HUES6 (cell line): Measurements from ENCODE around the gene PTER.

ENCODE experiments used
- H3K27ac ChIP-seq: 2 replicates; pipeline ENCODE4 v1.7.0; 2013; ENCODE audit warnings: low read depth, mild to moderate bottlenecking, low read length, inconsistent platforms
- H3K27me3 ChIP-seq: 2 replicates; pipeline ENCODE4 v1.6.1; 2013; ENCODE audit warnings: low read length; ENCODE audit not compliant: control insufficient read depth, insufficient read depth
- H3K36me3 ChIP-seq: 2 replicates; pipeline ENCODE4 v1.6.1; 2013; ENCODE audit warnings: low read length; ENCODE audit not compliant: control insufficient read depth, insufficient read depth
- H3K4me1 ChIP-seq: 2 replicates; pipeline ENCODE4 v1.6.1; 2013; ENCODE audit warnings: low read length; ENCODE audit not compliant: control insufficient read depth, insufficient read depth
- H3K4me3 ChIP-seq: 2 replicates; pipeline ENCODE4 v1.5.1; 2013; ENCODE audit warnings: low read depth, low read length
- H3K9ac ChIP-seq: one replicate; pipeline ENCODE4 v1.6.1; 2013; ENCODE audit warnings: mild to moderate bottlenecking, low read length
- H3K9me3 ChIP-seq: 2 replicates; pipeline ENCODE4 v1.6.1; 2013; ENCODE audit warnings: low read depth, low read length; ENCODE audit not compliant: control insufficient read depth, insufficient read depth

Gene PTER

GRCh38 chr10:16470747-16471146 is 33.9 kb downstream of the PTER start:
- H3K4me1 ChIP-seq: no peaks in the 10 kb centered on the region

GRCh38 chr10:16472828-16473227 is 36.0 kb downstream of the PTER start:
- Histone ChIP-seq H3K36me3 (no peaks in the 10 kb centered on the region), H3K27me3 (no peaks in the 10 kb centered on the region), H3K9me3 (no peaks in the 10 kb centered on the region), H3K4me3 (no peak overlapping the region), H3K4me1 (no peaks in the 10 kb centered on the region), H3K9ac (no peak overlapping the region), H3K27ac (no peak overlapping the region)

More at GRCh38 chr10:16470747-16471146, 33.9 kb downstream of the PTER start:
- Histone ChIP-seq H3K27me3 (no peaks in the 10 kb centered on the region), H3K9ac (no peak overlapping the region), H3K4me3 (no peak overlapping the region), H3K9me3 (no peaks in the 10 kb centered on the region), H3K36me3 (no peaks in the 10 kb centered on the region), H3K27ac (no peak overlapping the region)

DNA sequence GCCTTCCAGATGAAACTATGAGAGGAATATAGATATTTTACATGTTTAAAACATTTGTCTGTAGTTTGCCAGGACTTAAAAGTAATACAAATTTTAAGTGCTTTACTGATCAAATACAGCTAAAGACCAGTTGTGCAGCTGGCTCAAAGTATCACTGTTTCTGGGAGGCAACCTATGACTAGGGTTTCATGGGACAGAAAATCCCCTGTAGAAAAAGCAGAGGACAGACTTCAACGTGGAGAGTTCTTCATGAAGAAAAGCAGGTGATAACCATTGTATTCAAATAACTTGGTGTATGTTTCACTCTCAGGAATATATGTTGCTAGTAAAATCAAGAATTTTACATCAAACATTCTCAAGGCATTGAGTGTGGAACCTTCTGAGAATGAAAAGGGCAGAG is 40.9 kb downstream of the PTER start:
- no peaks in the 10 kb centered on the region for H3K4me1 ChIP-seq
- no peak overlapping the region for H3K9ac ChIP-seq
- H3K27me3 ChIP-seq: no peaks in the 10 kb centered on the region
- H3K36me3 ChIP-seq: no peaks in the 10 kb centered on the region
- H3K4me3 ChIP-seq: no peak overlapping the region
- H3K27ac ChIP-seq: no peak overlapping the region
- no peaks in the 10 kb centered on the region for H3K9me3 ChIP-seq

GRCh38 chr10:16478801-16479200 is 42.0 kb downstream of the PTER start:
- no peaks in the 10 kb centered on the region for H3K36me3 ChIP-seq
- no peaks in the 10 kb centered on the region for H3K27me3 ChIP-seq
- no peak overlapping the region for H3K4me3 ChIP-seq
- no peaks in the 10 kb centered on the region for H3K4me1 ChIP-seq
- no peak overlapping the region for H3K9ac ChIP-seq
- H3K27ac ChIP-seq: no peak overlapping the region
- no peaks in the 10 kb centered on the region for H3K9me3 ChIP-seq

- Histone ChIP-seq H3K4me1 (no peaks in the 10 kb centered on the region), H3K9me3 (no peaks in the 10 kb centered on the region), H3K27ac (no peak overlapping the region), H3K4me3 (no peak overlapping the region), H3K36me3 (no peaks in the 10 kb centered on the region), H3K27me3 (no peaks in the 10 kb centered on the region), H3K9ac (no peak overlapping the region)
Measured at GRCh38 chr10:16481052-16481728, 44.4 kb downstream of the PTER start.

DNA sequence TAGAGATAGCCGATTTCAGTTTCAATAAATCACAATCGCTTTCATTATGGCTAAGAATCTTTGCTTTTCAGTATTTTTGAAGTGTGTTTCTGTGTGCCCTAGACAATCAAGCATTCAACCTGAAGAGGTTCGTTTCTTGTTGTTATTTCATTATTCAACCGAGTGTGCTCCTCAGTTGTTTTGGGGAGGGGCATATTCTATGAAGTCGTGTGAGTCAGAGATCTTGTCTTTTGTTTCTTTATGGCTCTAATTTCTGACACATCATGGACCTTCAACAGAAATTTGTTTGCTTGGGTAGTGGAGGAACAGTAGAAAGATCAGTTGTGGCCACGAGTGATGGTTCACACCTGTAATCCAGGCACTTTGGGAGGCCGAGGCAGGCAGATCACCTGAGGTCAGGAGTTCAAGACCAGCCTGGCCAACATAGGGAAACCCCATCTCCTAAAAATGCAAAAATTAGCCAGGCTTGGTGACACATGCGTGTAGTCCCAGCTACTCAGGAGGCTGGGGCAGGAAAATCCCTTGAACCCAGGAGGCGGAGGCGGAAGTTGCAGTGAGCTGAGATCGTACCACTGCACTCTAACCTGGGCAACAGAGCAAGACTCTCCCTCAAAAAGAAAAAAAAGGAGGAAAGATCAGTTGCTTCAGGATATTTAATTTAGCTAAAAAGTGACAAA is 46.6 kb downstream of the PTER start:
- Histone ChIP-seq H3K9ac (no peak overlapping the region), H3K27me3 (no peaks in the 10 kb centered on the region), H3K27ac (no peak overlapping the region), H3K36me3 (no peaks in the 10 kb centered on the region), H3K4me1 (no peaks in the 10 kb centered on the region), H3K4me3 (no peak overlapping the region), H3K9me3 (no peaks in the 10 kb centered on the region)

DNA sequence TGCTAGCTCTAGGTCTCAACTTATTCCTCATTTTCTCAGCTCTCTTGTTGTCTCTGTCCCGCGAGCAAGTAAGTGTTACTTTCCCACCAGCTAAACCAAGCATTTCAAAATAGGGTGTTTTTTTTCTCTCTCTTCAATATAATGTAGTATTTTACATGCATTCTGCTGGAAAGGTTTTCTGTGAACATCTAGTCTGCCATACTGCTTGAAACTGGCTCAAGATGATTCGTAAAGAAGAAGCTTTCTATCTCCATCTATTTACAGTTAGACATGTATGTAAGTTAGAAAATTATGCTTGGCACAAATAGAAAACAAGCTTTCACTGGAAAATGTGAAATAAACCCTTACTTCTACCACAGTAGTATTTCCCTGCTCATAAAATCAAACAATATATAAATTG is 53.7 kb downstream of the PTER start:
- Histone ChIP-seq H3K9ac (no peak overlapping the region), H3K27ac (no peak overlapping the region), H3K9me3 (no peaks in the 10 kb centered on the region), H3K4me3 (no peak overlapping the region), H3K27me3 (no peaks in the 10 kb centered on the region), H3K36me3 (no peaks in the 10 kb centered on the region), H3K4me1 (no peaks in the 10 kb centered on the region)

DNA sequence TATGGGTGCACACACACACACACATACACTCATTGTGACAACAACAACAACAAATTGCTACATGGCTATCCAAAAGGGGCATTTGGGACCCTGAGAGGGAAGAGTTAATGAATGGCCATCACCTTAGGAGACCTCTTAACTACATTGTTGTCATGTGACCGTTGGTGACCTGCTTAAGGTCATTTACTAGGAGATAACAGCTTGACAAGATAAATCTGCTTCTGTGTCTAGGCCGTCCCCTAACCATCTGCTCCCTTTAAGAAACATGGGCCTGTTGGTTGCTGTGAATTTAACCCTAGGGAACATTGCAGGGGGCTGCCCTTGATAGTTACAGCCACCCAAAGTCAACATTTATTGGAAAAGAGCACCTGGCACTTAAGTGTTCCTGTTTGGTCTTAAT is 55.1 kb downstream of the PTER start:
- H3K9me3 ChIP-seq: no peaks in the 10 kb centered on the region
- H3K27me3 ChIP-seq: no peaks in the 10 kb centered on the region
- no peak overlapping the region for H3K4me3 ChIP-seq
- H3K36me3 ChIP-seq: no peaks in the 10 kb centered on the region
- H3K9ac ChIP-seq: no peak overlapping the region
- H3K27ac ChIP-seq: no peak overlapping the region
- H3K4me1 ChIP-seq: no peaks in the 10 kb centered on the region

DNA sequence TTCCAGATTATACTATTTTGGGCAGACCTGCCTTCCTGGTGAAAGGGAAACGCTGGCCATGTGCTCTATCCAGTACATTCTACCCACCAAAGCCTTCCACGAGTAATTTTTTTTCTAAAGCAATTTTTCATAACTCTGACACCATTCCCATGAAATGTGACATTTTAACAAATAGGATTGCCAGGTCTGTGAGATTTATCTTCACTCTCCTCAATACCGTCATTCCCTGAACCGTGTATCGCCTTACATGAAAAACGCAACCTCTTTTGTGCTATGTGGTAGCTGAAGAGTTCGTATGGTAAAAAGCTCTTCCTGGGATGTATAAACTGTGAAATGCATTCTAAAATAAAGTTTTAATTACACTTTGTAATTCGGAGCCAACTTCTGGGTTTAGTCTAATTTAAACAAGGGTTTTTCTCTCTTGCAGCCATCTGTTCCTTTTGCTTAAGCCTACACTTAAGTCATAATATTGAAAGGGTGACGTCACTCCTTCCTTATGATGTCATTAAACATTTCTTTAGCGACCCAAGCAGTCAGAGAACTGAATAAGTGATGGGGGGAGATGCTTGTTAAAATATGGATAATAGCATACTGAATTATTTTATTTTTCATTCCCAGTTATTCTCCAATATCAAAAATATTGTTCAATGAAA is 57.2 kb downstream of the PTER start:
- Histone ChIP-seq H3K27ac (no peak overlapping the region), H3K4me3 (no peak overlapping the region), H3K4me1 (no peaks in the 10 kb centered on the region), H3K9ac (no peak overlapping the region), H3K9me3 (no peaks in the 10 kb centered on the region), H3K36me3 (no peaks in the 10 kb centered on the region), H3K27me3 (no peaks in the 10 kb centered on the region)

DNA sequence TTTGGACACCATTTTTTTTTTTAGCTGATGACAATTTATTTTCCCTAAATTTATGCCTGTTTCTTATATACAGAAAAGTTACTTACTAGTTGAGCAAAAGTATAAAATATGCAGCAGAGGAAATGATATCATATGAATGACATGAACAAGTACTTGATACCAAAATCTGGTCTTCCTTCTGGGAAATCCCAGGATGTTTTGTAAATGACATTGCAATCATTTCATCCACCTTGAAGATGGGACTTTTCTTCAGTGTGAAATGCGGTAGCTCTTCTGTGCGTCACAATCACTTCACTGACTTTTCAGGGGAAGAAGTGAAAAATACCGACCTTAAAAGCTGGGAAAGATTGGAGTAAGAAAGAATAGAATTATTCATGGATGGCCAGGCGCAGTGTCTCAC is 61.1 kb downstream of the PTER start:
- H3K27me3 ChIP-seq: no peaks in the 10 kb centered on the region
- H3K9me3 ChIP-seq: no peaks in the 10 kb centered on the region
- H3K36me3 ChIP-seq: no peaks in the 10 kb centered on the region
- no peaks in the 10 kb centered on the region for H3K4me1 ChIP-seq
- no peak overlapping the region for H3K4me3 ChIP-seq
- H3K27ac ChIP-seq: no peak overlapping the region
- no peak overlapping the region for H3K9ac ChIP-seq

GRCh38 chr10:16505161-16505560 is 68.4 kb downstream of the PTER start:
- Histone ChIP-seq H3K4me1 (no peaks in the 10 kb centered on the region), H3K27me3 (no peaks in the 10 kb centered on the region), H3K9ac (no peak overlapping the region), H3K27ac (no peak overlapping the region), H3K36me3 (no peaks in the 10 kb centered on the region), H3K4me3 (no peak overlapping the region), H3K9me3 (no peaks in the 10 kb centered on the region)
